Adrenal gland (tissue), 5 donors: Measurements from ENCODE around the gene POLE.

ENCODE experiments used
- CTCF ChIP-seq, 6 experiments: fragments of 450-650 bp in 4 of 6; fragments of 200-600 bp in 2 of 6; sonication (generic) in 1 of 6; IDR thresholded peaks; 1 replicate in 5 of 6; 2 replicates in 1 of 6; pipeline versions ENCODE4 v1.5.1 to v1.8.0; 2016 to 2021; ENCODE audit warnings: antibody characterized with exemption in 6 of 6, mild to moderate bottlenecking in 2 of 6, moderate library complexity in 1 of 6
- POLR2A ChIP-seq, 2 donors: fragments of 450-650 bp; IDR thresholded peaks; one replicate each; pipeline ENCODE4 v1.6.1; 2017; ENCODE audit warnings: antibody characterized with exemption in 2 of 2, mild to moderate bottlenecking in 2 of 2, moderate library complexity in 1 of 2
- donor health status: DM: no; HTN: no; CAD: no.

- TF ChIP-seq CTCF (IDR thresholded peaks at IDR 0.05) (no peak), POLR2A (IDR thresholded peaks at IDR 0.05) (no peak)
Measured at GRCh38 chr12:132588821-132589669, 98.1 kb downstream of the POLE start.
